ENCODE measurements around the gene CORO6.

- peak; percentile 82 to 93 (median 89) for TF ChIP-seq CTCF (IDR thresholded peaks at IDR 0.05 in 2 of 3, conservative IDR thresholded peaks at IDR 0.05 in 1 of 3; ENCODE audit: control insufficient read depth in 2 of 3, extremely low read depth in 1 of 3, insufficient read depth in 1 of 3, low read depth in 3 of 3, low read length in 3 of 3)
- no peak for TF ChIP-seq EZH2 (IDR thresholded peaks at IDR 0.05; ENCODE audit: borderline replicate concordance, control insufficient read depth, low read depth, low read length)
- TF ChIP-seq STAT1 (conservative IDR thresholded peaks at IDR 0.05): no peak
- TF ChIP-seq ZBTB11 (CRISPR knock-in tag; IDR thresholded peaks at IDR 0.05): no peak
- no peak for TF ChIP-seq CHD1 (IDR thresholded peaks at IDR 0.05; ENCODE audit: low read depth, low read length)
- no peak for TF ChIP-seq POLR2AphosphoS5 (IDR thresholded peaks at IDR 0.05; ENCODE audit: low read length)
- TF ChIP-seq JUNB (IDR thresholded peaks at IDR 0.05): no peak
- no peak for TF ChIP-seq ZBTB40 (IDR thresholded peaks at IDR 0.05; ENCODE audit: borderline replicate concordance)
- no peak for TF ChIP-seq ZBTB33 (IDR thresholded peaks at IDR 0.05)
- TF ChIP-seq ZNF207 (IDR thresholded peaks at IDR 0.05; ENCODE audit: borderline replicate concordance): 0 out of 2 replicates have a peak, but pooled peaks have one; percentile 73
- TF ChIP-seq KAT2A (conservative IDR thresholded peaks at IDR 0.05; ENCODE audit: control insufficient read depth, low read depth, low read length): no peak
- TF ChIP-seq ZNF384 (IDR thresholded peaks at IDR 0.05; ENCODE audit: borderline replicate concordance, low read depth, low read length): no peak
Observed at GRCh38 chr17:29579866-29580771, 42.6 kb downstream of the CORO6 start.
